ENCODE results near the gene C1orf210. TPM values are rescaled to one million over a fixed set of nuclear protein-coding genes. Genes with fewer than 3 reads are reported as not detected.

C1orf210 gene
- total RNA-seq = 2.2 TPM

DNA sequence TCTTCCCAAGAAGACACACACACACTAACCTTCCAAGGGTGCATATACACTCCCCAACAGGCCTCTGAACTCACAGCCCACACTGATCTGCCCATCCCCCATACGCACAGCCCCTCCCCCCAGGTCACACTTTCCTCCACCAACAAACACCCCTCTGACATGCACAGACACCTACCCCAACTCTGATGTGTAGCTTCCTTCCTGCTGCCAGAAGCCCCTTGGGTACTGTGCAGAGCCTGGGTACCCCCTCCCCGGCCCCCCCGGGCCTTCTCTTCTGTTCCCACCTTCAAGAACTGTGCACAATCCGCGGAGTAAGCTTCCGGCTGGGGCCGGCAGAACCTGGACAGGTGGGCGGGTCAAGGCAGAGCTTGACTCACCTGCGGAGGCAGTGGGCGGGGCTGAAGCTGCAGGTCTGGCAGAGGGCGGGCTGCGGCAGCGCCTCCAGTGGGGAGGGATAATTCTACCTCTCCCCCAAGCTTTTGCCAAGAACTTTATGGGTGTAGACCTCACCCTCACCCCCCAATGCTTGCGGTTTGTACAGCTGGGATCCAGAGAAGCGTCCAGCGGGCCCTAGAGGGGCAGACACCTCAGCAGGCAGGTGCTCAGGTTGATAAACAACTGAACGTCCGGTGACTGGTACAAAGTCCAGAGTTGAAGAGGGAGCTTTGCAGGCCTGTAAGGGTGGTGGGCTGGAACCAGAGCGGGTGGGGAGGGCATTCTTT, at the start of gene C1orf210:
Gene C1orf210 (minus strand): TSS at position 313 of the 722 bp plus-strand sequence. CDS start 2,311 bp downstream, outside the sequence.
- H3K27me3 ChIP-seq = no peaks in the 10 kb centered on the region
- TF ChIP-seq, protein P1, sequence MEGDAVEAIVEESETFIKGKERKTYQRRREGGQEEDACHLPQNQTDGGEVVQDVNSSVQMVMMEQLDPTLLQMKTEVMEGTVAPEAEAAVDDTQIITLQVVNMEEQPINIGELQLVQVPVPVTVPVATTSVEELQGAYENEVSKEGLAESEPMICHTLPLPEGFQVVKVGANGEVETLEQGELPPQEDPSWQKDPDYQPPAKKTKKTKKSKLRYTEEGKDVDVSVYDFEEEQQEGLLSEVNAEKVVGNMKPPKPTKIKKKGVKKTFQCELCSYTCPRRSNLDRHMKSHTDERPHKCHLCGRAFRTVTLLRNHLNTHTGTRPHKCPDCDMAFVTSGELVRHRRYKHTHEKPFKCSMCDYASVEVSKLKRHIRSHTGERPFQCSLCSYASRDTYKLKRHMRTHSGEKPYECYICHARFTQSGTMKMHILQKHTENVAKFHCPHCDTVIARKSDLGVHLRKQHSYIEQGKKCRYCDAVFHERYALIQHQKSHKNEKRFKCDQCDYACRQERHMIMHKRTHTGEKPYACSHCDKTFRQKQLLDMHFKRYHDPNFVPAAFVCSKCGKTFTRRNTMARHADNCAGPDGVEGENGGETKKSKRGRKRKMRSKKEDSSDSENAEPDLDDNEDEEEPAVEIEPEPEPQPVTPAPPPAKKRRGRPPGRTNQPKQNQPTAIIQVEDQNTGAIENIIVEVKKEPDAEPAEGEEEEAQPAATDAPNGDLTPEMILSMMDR (IDR thresholded peaks at IDR 0.05) = no peak
- TF ChIP-seq POLR2AphosphoS5 (IDR thresholded peaks at IDR 0.05; ENCODE audit: insufficient read depth in 1 of 2, low read depth in 1 of 2) = peak; percentile 15 to 25
- no peaks in the 10 kb centered on the region for H3K9me3 ChIP-seq
- DNase-seq (ENCODE audit: extremely low spot score in 2 of 2) = no peak
- H3K4me1 ChIP-seq = no peaks in the 10 kb centered on the region
- peak within 1 kb of the TSS in 1 of 2 donors; percentile 33 for H3K4me3 ChIP-seq
- intact Hi-C loops (cut with DNase I) = no loop called here
- H3K36me3 ChIP-seq = no peaks in the 10 kb centered on the region
- no peak within 1 kb of the TSS for H3K27ac ChIP-seq

- Histone ChIP-seq H3K4me3 (no peak overlapping the region), H3K27ac (no peak overlapping the region), H3K4me1 (peaks cover 8% of the 10 kb centered on the region), H3K36me3 (no peaks in the 10 kb centered on the region), H3K9me3 (no peaks in the 10 kb centered on the region), H3K27me3 (no peaks in the 10 kb centered on the region)
- TF ChIP-seq POLR2A (IDR thresholded peaks at IDR 0.05) (no peak), POLR2AphosphoS5 (IDR thresholded peaks at IDR 0.05; ENCODE audit: insufficient read depth in 1 of 2, low read depth in 1 of 2) (no peak)
- TF ChIP-seq, protein P1 (IDR thresholded peaks at IDR 0.05) = no peak
- no peak for DNase-seq (ENCODE audit: extremely low spot score in 2 of 2)
- intact Hi-C loops (cut with DNase I) = no loop called here
These were observed 49.2 kb upstream of the C1orf210 start for GRCh38 chr1:43334453-43335205.

GRCh38 chr1:43331688-43332087, 46.3 kb upstream of the C1orf210 start:
- DNase-seq (ENCODE audit: extremely low spot score in 2 of 2) = no peak
- no peak overlapping the region for H3K27ac ChIP-seq
- no peaks in the 10 kb centered on the region for H3K36me3 ChIP-seq
- TF ChIP-seq POLR2AphosphoS5 (IDR thresholded peaks at IDR 0.05; ENCODE audit: insufficient read depth in 1 of 2, low read depth in 1 of 2) = no peak
- TF ChIP-seq POLR2A (IDR thresholded peaks at IDR 0.05) = no peak
- intact Hi-C loops (cut with DNase I) = no loop called here
- H3K4me3 ChIP-seq = no peak overlapping the region
- no peaks in the 10 kb centered on the region for H3K9me3 ChIP-seq
- H3K4me1 ChIP-seq = peaks cover 8% of the 10 kb centered on the region
- no peaks in the 10 kb centered on the region for H3K27me3 ChIP-seq

GRCh38 chr1:43329995-43330751, 44.8 kb upstream of the C1orf210 start:
- intact Hi-C loops (cut with DNase I) = no loop called here
- no peak overlapping the region for H3K4me3 ChIP-seq
- no peaks in the 10 kb centered on the region for H3K9me3 ChIP-seq
- peaks cover 8% of the 10 kb centered on the region for H3K4me1 ChIP-seq
- H3K27me3 ChIP-seq = no peaks in the 10 kb centered on the region
- TF ChIP-seq POLR2A (IDR thresholded peaks at IDR 0.05) (no peak), POLR2AphosphoS5 (IDR thresholded peaks at IDR 0.05; ENCODE audit: insufficient read depth in 1 of 2, low read depth in 1 of 2) (no peak)
- TF ChIP-seq, protein P1 (IDR thresholded peaks at IDR 0.05) = no peak
- DNase-seq (ENCODE audit: extremely low spot score in 2 of 2) = no peak
- H3K27ac ChIP-seq = no peak overlapping the region
- no peaks in the 10 kb centered on the region for H3K36me3 ChIP-seq

- H3K27ac ChIP-seq = no peak overlapping the region
- peaks cover 8% of the 10 kb centered on the region for H3K4me1 ChIP-seq
- H3K9me3 ChIP-seq = no peaks in the 10 kb centered on the region
- no peak for DNase-seq (ENCODE audit: extremely low spot score in 2 of 2)
- intact Hi-C loops (cut with DNase I) = no loop called here
- H3K4me3 ChIP-seq = no peak overlapping the region
- no peaks in the 10 kb centered on the region for H3K27me3 ChIP-seq
- TF ChIP-seq, protein P1 (IDR thresholded peaks at IDR 0.05) = no peak
- TF ChIP-seq POLR2AphosphoS5 (IDR thresholded peaks at IDR 0.05; ENCODE audit: insufficient read depth in 1 of 2, low read depth in 1 of 2) = no peak
- H3K36me3 ChIP-seq = no peaks in the 10 kb centered on the region
These were observed 42.3 kb upstream of the C1orf210 start for GRCh38 chr1:43327549-43328292.
